Naive thymus-derived CD4-positive, alpha-beta T cell (primary cell): ENCODE results near the gene FLT4. TPM values are rescaled to one million over a fixed set of nuclear protein-coding genes. Genes with fewer than 3 reads are reported as not detected.
"Not testable (repeated sequence)": the region's sequence is repeated elsewhere in the genome, so short reads cannot be mapped to it uniquely, and the experiment has no call there.

Experiments
- ATAC-seq: fragments of 150-1000 bp; cut with Tn5 transposase; 2 replicates; pipeline ENCODE4 v1.10.0; 2021; ENCODE audit warnings: mild to moderate bottlenecking, moderate library complexity
- CTCF ChIA-PET: fragments of 350-600 bp; sonication (Branson Sonifier 250); formaldehyde crosslinking; loops from one replicate; lab custom pipeline; 2021; ENCODE audit warnings: antibody characterized with exemption; lab: Charles Lee
- POLR2A ChIA-PET: fragments of 350-600 bp; sonication (Branson Sonifier 250); formaldehyde crosslinking; loops from one replicate; lab custom pipeline; 2021; ENCODE audit warnings: antibody characterized with exemption, inconsistent platforms; lab: Charles Lee
- DNase-seq, 9 donors: peaks; one replicate each; pipeline versions ENCODE4 v3.0.0 to v3.0.0-alpha.2; 2020 to 2022; ENCODE audit warnings: mixed read lengths in 1 of 9
- H3K27ac ChIP-seq: one replicate; pipeline ENCODE4 v1.7.0; 2013; ENCODE audit warnings: mild to moderate bottlenecking, low read depth, low read length, moderate library complexity
- H3K27me3 ChIP-seq, 2 donors: one replicate each; pipeline ENCODE4 v1.7.0; 2013; ENCODE audit warnings: low read length in 2 of 2, mild to moderate bottlenecking in 2 of 2, moderate library complexity in 2 of 2; ENCODE audit not compliant: control insufficient read depth in 2 of 2, insufficient read depth in 2 of 2
- H3K36me3 ChIP-seq, 3 experiments: 1 replicate in 2 of 3; 2 replicates in 1 of 3; pipeline ENCODE4 v1.7.0; 2013; ENCODE audit warnings: low read length in 3 of 3, mild to moderate bottlenecking in 3 of 3, moderate library complexity in 1 of 3; ENCODE audit not compliant: insufficient read depth in 3 of 3, control insufficient read depth in 2 of 3
- H3K4me1 ChIP-seq, 2 donors: one replicate each; pipeline ENCODE4 v1.7.0; 2013; ENCODE audit warnings: low read length in 2 of 2, mild to moderate bottlenecking in 2 of 2, moderate library complexity in 1 of 2; ENCODE audit not compliant: control insufficient read depth in 2 of 2, insufficient read depth in 2 of 2
- H3K4me3 ChIP-seq: 2 replicates; pipeline ENCODE4 v1.7.0; 2013; ENCODE audit warnings: mild to moderate bottlenecking, low read length
- H3K9me3 ChIP-seq, 3 experiments: 1 replicate in 2 of 3; 2 replicates in 1 of 3; pipeline ENCODE4 v1.7.0; 2013; ENCODE audit warnings: low read length in 3 of 3; ENCODE audit not compliant: control insufficient read depth in 2 of 3
- H3K27ac Mint-ChIP-seq, 9 donors: one replicate each; pipeline ENCODE4 v1.8.0; 2020 to 2022; ENCODE audit warnings: mixed read lengths in 9 of 9, mild to moderate bottlenecking in 8 of 9, moderate library complexity in 5 of 9, inconsistent platforms in 2 of 9
- H3K27me3 Mint-ChIP-seq, 5 donors: one replicate each; pipeline ENCODE4 v1.8.0; 2021 to 2022; ENCODE audit warnings: mixed read lengths in 5 of 5, mild to moderate bottlenecking in 1 of 5
- H3K36me3 Mint-ChIP-seq, 5 donors: one replicate each; pipeline ENCODE4 v1.8.0; 2020 to 2022; ENCODE audit warnings: mixed read lengths in 5 of 5, mild to moderate bottlenecking in 3 of 5, inconsistent platforms in 1 of 5
- H3K4me1 Mint-ChIP-seq, 7 donors: one replicate each; pipeline ENCODE4 v1.8.0; 2020 to 2022; ENCODE audit warnings: mixed read lengths in 7 of 7, mild to moderate bottlenecking in 3 of 7, inconsistent platforms in 1 of 7
- H3K4me3 Mint-ChIP-seq, 10 donors: one replicate each; pipeline ENCODE4 v1.8.0; 2020 to 2022; ENCODE audit warnings: mild to moderate bottlenecking in 10 of 10, mixed read lengths in 10 of 10, moderate library complexity in 6 of 10, inconsistent platforms in 2 of 10
- H3K9me3 Mint-ChIP-seq, 11 donors: one replicate each; pipeline ENCODE4 v1.8.0; 2020 to 2022; ENCODE audit warnings: mixed read lengths in 11 of 11, mild to moderate bottlenecking in 4 of 11, inconsistent platforms in 1 of 11, moderate library complexity in 1 of 11
- intact Hi-C, 2 donors: fragments of 100-400 bp; cut with micrococcal nuclease; formaldehyde crosslinking; loops; one replicate each; pipeline ENCODE4 v1.15.1; 2023
- polyA plus RNA-seq, 2 donors: library from polyadenylated mRNA; unstranded; fragments of 300-500 nt; fragmentation: Illumina TruSeq; gene quantifications; one replicate each; pipeline ENCODE4 v1.2.3, GENCODE V29; 2021
- total RNA-seq, 6 experiments: library from RNA in 5 of 6; stranded (reverse) in 5 of 6; gene quantifications; 1 replicate in 5 of 6; 2 replicates in 1 of 6; pipeline ENCODE4 v1.2.3 and lab custom pipeline; 2021 to 2026

FLT4 gene
- total and polyA plus RNA-seq, 7 experiments from 2014 or later, result 0.53 to 6.0 (median 2.3) TPM

DNA sequence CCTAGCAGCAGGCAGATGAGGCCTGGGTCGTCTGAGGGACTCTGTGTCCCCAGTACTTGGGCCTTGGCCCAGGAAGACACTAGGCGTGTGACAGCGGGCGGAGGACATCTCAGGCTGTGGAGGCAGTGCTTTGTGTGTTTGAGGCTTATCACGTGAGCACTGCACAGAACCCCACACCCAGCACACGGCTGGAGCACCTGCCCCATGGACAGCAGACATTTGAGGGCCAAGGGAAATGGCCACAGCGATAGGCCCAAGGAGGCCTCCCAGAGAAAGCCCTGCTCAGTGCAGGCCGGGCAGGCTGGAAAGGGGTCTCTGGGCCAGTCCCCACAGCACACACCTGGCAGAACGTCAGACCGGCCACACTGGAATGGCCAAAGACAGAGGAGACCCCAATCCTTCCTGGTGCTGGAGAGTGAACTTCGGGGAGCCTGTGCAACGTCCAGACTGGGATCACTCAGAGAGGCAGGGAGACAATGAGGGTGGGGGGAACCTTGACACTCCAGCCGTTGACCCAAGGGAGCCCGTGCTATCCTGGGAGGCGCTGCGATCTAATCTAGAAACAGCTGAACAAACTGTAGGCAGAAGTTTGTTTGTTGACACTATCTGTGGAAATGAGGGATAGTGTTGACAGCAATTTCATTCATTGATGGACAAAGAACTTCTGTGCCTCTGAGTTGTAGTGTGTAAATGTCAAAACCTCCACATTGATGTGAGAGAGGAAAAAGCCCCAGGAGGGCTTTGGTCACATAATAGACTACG, 19.6 kb upstream of the FLT4 start:
- Mint-ChIP-seq H3K27me3 (peaks cover 0 to 15% (median 5%) of the 10 kb centered on the region in 5 donors), H3K4me3 (peak overlapping the region in 1 of 10 donors; percentile 34), H3K27ac (peak overlapping the region in 3 of 9 donors; percentile 9 to 17 (median 13)), H3K4me1 (peaks cover 7 to 24% (median 17%) of the 10 kb centered on the region in 7 donors), H3K9me3 (peaks cover 0 to 2% (median 0%) of the 10 kb centered on the region in 11 donors), H3K36me3 (no peaks in the 10 kb centered on the region)
- ATAC-seq (no peak), DNase-seq (no peak)
- Histone ChIP-seq H3K4me1 (no peaks in the 10 kb centered on the region), H3K27ac (no peak overlapping the region), H3K27me3 (no peaks in the 10 kb centered on the region), H3K4me3 (no peak overlapping the region), H3K9me3 (no peaks in the 10 kb centered on the region), H3K36me3 (no peaks in the 10 kb centered on the region)
- ChIA-PET POLR2A (no interaction called here), CTCF (interaction anchor here (1.9 kb wide), 1 partner anchor 50 kb away, joined by 5 read pairs; no protein-coding TSS in a partner anchor)
- intact Hi-C loops, result no loop called here

DNA sequence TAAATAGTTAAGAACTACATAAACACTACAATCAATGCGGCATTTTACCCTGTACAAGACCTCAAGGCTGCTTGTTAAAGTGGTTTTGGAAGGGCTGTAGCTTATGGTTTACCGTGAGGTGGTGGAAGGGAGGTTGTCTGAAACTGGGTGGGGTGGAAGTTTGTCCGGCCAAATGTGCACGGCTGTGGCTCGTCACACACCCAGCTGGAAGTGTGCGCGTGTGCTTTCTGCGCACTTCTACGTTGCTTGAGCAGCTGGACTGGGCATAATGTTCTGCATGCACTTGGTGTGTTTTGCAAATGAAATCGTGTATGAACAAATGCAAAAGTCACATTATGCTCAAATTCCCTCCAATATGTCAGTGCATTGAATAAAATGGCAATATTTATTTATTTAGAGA, 17.4 kb upstream of the FLT4 start:
- Mint-ChIP-seq H3K4me3 (no peak overlapping the region), H3K9me3 (peaks cover 0 to 2% (median 0%) of the 10 kb centered on the region in 11 donors), H3K36me3 (no peaks in the 10 kb centered on the region), H3K27ac (no peak overlapping the region), H3K4me1 (peaks cover 7 to 24% (median 15%) of the 10 kb centered on the region in 7 donors), H3K27me3 (peaks cover under 1 to 11% (median 9%) of the 10 kb centered on the region in 5 donors)
- Histone ChIP-seq H3K4me1 (no peaks in the 10 kb centered on the region), H3K4me3 (no peak overlapping the region), H3K36me3 (no peaks in the 10 kb centered on the region), H3K27me3 (no peaks in the 10 kb centered on the region), H3K9me3 (no peaks in the 10 kb centered on the region), H3K27ac (no peak overlapping the region)
- no peak for ATAC-seq
- intact Hi-C loops, result no loop called here
- ChIA-PET CTCF (no interaction called here), POLR2A (no interaction called here)
- DNase-seq, result no peak

DNA sequence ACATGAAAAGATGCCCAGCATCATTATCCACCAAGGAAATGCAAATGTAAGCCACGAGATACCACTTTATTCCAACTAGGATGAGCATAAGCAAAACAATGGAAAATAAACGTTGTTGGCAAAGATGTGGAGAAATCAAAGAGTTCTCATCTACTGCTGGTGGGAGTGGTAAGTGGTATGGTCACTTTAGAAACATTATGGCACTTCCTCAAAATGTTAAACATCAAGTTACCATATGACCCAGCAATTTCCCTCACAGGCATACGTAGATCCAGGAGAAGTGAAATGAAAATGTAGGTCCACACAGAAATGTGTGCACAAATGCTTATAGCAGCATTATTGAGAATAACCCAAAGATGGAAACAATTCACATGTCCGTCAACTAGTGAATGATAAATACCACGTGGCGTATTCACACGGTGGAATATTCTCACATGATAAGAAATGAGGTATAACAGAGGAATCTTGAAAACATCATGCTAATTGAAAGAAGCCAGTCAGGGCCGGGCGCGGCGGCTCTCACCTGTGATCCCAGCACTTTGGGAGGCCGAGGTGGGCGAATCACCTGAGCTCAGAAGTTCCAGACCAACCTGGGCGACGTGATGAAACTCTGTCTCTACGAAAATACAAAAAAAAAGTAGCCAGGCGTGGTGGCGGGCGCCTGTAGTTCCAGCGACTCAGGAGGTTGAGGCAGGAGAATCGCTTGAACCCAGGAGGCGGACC, 16.4 kb upstream of the FLT4 start:
- H3K4me3 ChIP-seq, result no peak overlapping the region
- H3K4me1 ChIP-seq, result no peaks in the 10 kb centered on the region
- Mint-ChIP-seq H3K4me1 (peaks cover 7 to 17% (median 15%) of the 10 kb centered on the region in 7 donors), H3K36me3 (no peaks in the 10 kb centered on the region), H3K9me3 (peaks cover 0 to 2% (median 0%) of the 10 kb centered on the region in 11 donors), H3K27me3 (peaks cover 11 to 19% (median 16%) of the 10 kb centered on the region in 5 donors), H3K4me3 (no peak overlapping the region), H3K27ac (no peak overlapping the region)
- ChIA-PET CTCF (no interaction called here), POLR2A (no interaction called here)
- DNase-seq (no peak), ATAC-seq (no peak)
- no peaks in the 10 kb centered on the region for H3K27me3 ChIP-seq
- H3K36me3 ChIP-seq, result no peaks in the 10 kb centered on the region
- intact Hi-C loops, result no loop called here
- H3K9me3 ChIP-seq, result no peaks in the 10 kb centered on the region
- no peak overlapping the region for H3K27ac ChIP-seq

DNA sequence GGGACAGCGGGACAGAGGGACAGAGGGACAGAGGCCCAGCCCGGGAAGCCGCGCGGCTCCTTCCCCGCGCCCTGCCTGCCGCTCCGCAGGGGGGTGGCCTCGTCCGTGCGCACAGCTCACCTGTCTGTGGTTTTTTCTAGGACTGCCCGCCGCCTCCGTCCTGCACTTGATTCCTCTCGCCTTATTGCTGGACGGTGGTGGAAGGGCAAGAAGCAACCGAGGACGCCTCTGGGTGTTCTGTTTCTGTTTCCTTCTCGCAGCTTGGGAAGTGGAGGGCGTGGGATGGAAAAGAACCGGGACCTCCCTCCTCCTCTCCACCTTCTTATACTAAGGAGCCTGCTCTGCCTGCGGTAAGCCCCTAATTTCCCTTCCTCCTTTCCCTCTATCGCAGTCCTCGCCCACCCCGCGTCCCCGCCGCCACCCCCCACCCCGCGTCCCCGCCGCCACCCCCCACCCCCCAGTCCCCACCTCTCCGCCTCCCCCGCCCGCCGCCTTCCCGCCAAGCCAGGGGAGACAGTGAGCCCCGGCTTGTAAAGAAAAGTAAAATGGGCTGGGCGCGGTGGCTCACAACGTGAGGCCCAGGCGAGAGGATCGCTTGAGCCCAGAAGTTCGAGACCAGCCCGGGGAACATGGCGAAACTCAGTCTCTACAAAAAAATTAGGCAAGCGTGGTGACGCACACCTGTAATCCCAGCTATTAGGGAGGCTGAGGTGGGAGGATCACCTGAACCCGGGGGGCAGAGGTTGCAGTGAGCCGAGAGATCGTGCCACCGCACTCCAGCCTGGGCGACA, 9.6 kb upstream of the FLT4 start:
- Mint-ChIP-seq H3K4me1 (peaks cover 0 to 7% (median 5%) of the 10 kb centered on the region in 7 donors), H3K9me3 (peaks cover 0 to 2% (median 0%) of the 10 kb centered on the region in 11 donors), H3K27me3 (peaks cover 37 to 56% (median 40%) of the 10 kb centered on the region in 5 donors), H3K36me3 (peaks cover 0 to 4% (median 0%) of the 10 kb centered on the region in 5 donors), H3K27ac (no peak overlapping the region), H3K4me3 (peak overlapping the region in 4 of 10 donors; percentile 24 to 55 (median 30))
- no peak for ATAC-seq
- no peaks in the 10 kb centered on the region for H3K36me3 ChIP-seq
- H3K27ac ChIP-seq, result no peak overlapping the region
- intact Hi-C loops, result no loop called here
- H3K27me3 ChIP-seq, result no peaks in the 10 kb centered on the region
- no peaks in the 10 kb centered on the region for H3K4me1 ChIP-seq
- no peak overlapping the region for H3K4me3 ChIP-seq
- no peak for DNase-seq
- CTCF ChIA-PET, result no interaction called here
- H3K9me3 ChIP-seq, result no peaks in the 10 kb centered on the region
- POLR2A ChIA-PET, result no interaction called here

DNA sequence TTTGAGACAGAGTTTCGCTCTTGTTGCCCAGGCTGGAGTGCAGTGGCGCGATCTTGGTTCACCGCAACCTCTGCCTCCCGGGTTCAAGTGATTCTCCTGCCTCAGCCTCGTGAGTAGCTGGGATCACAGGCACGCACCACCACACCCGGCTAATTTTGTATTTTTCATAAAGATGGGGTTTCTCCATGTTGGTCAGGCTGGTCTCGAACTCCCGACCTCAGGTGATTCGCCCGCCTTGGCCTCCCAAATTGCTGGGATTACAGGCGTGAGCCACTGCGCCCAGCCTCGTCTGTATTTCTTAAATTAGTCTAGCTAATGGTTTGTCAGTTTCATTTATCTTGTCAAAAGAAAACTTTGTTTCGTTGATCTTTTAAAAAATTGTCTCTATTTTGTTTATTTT, 5.8 kb upstream of the FLT4 start:
- CTCF ChIA-PET, DNase-seq, H3K27ac Mint-ChIP-seq: not testable (repeated sequence)

DNA sequence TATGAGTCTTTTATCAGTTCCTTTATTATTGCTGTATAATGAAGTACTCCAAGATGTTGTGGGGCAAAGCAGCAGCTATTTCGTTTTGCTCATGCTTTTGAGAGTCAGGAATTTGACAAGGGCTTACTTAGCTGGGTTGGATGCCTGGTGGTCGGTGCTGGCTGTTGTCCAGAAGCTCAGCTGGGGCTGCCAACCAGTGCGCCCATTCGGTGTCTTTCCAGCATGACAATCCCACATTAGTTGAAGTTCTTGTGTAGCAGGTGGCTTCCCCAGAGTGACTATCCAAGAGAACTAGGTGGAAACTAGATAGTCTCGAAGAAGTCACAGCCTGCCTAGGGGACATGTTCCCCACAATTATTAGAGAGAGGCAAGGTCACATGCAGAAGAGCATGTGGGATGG, 3.4 kb upstream of the FLT4 start:
- ChIA-PET CTCF (interaction anchor here (1.0 kb wide), 1 partner anchor 66 kb away, joined by 3 read pairs; no protein-coding TSS in a partner anchor), POLR2A (interaction anchor here (0.8 kb wide), 1 partner anchor 11 kb away, joined by 4 read pairs; no protein-coding TSS in a partner anchor)
- Histone ChIP-seq H3K4me1 (no peaks in the 10 kb centered on the region), H3K27ac (no peak overlapping the region), H3K27me3 (peaks cover 0 to 4% of the 10 kb centered on the region in 2 donors), H3K9me3 (no peaks in the 10 kb centered on the region), H3K36me3 (no peaks in the 10 kb centered on the region), H3K4me3 (no peak overlapping the region)
- ATAC-seq, result no peak
- intact Hi-C loops, result loop anchor here in 1 of 2 donors (5.0 kb wide), 1 partner anchor 35 kb away; no protein-coding TSS in a partner anchor
- Mint-ChIP-seq H3K36me3 (peaks cover 0 to 4% (median 0%) of the 10 kb centered on the region in 5 donors), H3K27me3 (peaks cover 21 to 52% (median 45%) of the 10 kb centered on the region in 5 donors), H3K9me3 (peaks cover 0 to 8% (median 0%) of the 10 kb centered on the region in 11 donors), H3K4me1 (peaks cover 9 to 18% (median 12%) of the 10 kb centered on the region in 7 donors), H3K27ac (no peak overlapping the region), H3K4me3 (no peak overlapping the region)
- no peak for DNase-seq

More for the DNA sequence above, 5.8 kb upstream of the FLT4 start:
- H3K9me3 ChIP-seq, ATAC-seq, H3K27ac ChIP-seq, H3K4me3 ChIP-seq, H3K36me3 ChIP-seq, intact Hi-C loops, POLR2A ChIA-PET, H3K9me3 Mint-ChIP-seq, H3K4me3 Mint-ChIP-seq, H3K27me3 ChIP-seq, H3K4me1 ChIP-seq, H3K36me3 Mint-ChIP-seq: not testable (repeated sequence)
- H3K27me3 Mint-ChIP-seq, result peaks cover 36 to 54% (median 48%) of the 10 kb centered on the region in 5 donors
- H3K4me1 Mint-ChIP-seq, result peaks cover 5 to 15% (median 10%) of the 10 kb centered on the region in 7 donors
